ENCODE data around the gene PCDHB12.
"Not testable (repeated sequence)": the region's sequence is repeated elsewhere in the genome, so short reads cannot be mapped to it uniquely, and the experiment has no call there.

The PCDHB12 gene

GRCh38 chr5:141210281-141210680 is 1.8 kb downstream of the PCDHB12 start:
- not testable (repeated sequence) for DNase-seq (ENCODE audit: low read depth in 2 of 2)

- not testable (repeated sequence) for DNase-seq (ENCODE audit: low read depth in 2 of 2)
Observed at GRCh38 chr5:141210849-141211248, 2.3 kb downstream of the PCDHB12 start.

- DNase-seq (ENCODE audit: low read depth in 2 of 2): not testable (repeated sequence)
Observed at GRCh38 chr5:141213656-141214339, 5.3 kb downstream of the PCDHB12 start, which contains the start of gene PCDHB13. TSS of gene PCDHB13 (plus strand) at chr5:141213919. CDS start at chr5:141214124, 205 bp downstream.

GRCh38 chr5:141214583-141214982 is 6.1 kb downstream of the PCDHB12 start:
- DNase-seq (ENCODE audit: low read depth in 2 of 2): not testable (repeated sequence)

GRCh38 chr5:141215504-141215903 is 7.0 kb downstream of the PCDHB12 start:
- not testable (repeated sequence) for DNase-seq (ENCODE audit: low read depth in 2 of 2)

GRCh38 chr5:141216035-141216434 is 7.5 kb downstream of the PCDHB12 start:
- DNase-seq (ENCODE audit: low read depth in 2 of 2): not testable (repeated sequence)

- DNase-seq (ENCODE audit: low read depth in 2 of 2): no peak
Observed at GRCh38 chr5:141223112-141223783, 14.7 kb downstream of the PCDHB12 start, which contains the start of gene PCDHB14. TSS of gene PCDHB14 (plus strand) at chr5:141223343. CDS start at chr5:141223506, 163 bp downstream.

- not testable (repeated sequence) for DNase-seq (ENCODE audit: low read depth in 2 of 2)
Observed at GRCh38 chr5:141224844-141225243, 16.3 kb downstream of the PCDHB12 start.

- DNase-seq (ENCODE audit: low read depth in 2 of 2): not testable (repeated sequence)
Observed at GRCh38 chr5:141225421-141225820, 16.9 kb downstream of the PCDHB12 start.

GRCh38 chr5:141234109-141234667 is 25.7 kb downstream of the PCDHB12 start:
- DNase-seq (ENCODE audit: low read depth in 2 of 2): no peak

GRCh38 chr5:141235922-141236321 is 27.4 kb downstream of the PCDHB12 start:
- DNase-seq (ENCODE audit: low read depth in 2 of 2): not testable (repeated sequence)

- DNase-seq (ENCODE audit: low read depth in 2 of 2): no peak
Observed at GRCh38 chr5:141236516-141237313, 28.2 kb downstream of the PCDHB12 start.

GRCh38 chr5:141241496-141241895 is 33.0 kb downstream of the PCDHB12 start:
- DNase-seq (ENCODE audit: low read depth in 2 of 2): no peak

- DNase-seq (ENCODE audit: low read depth in 2 of 2): no peak
Observed at GRCh38 chr5:141245250-141245717, 36.8 kb downstream of the PCDHB12 start, which contains the start of gene PCDHB15. TSS of gene PCDHB15 (plus strand) at chr5:141245395. CDS start at chr5:141245579, 184 bp downstream.

- DNase-seq (ENCODE audit: low read depth in 2 of 2): not testable (repeated sequence)
Observed at GRCh38 chr5:141246971-141247370, 38.5 kb downstream of the PCDHB12 start.

- DNase-seq (ENCODE audit: low read depth in 2 of 2): not testable (repeated sequence)
Observed at GRCh38 chr5:141247434-141247833, 38.9 kb downstream of the PCDHB12 start.

GRCh38 chr5:141250576-141250975 is 42.1 kb downstream of the PCDHB12 start:
- no peak for DNase-seq (ENCODE audit: low read depth in 2 of 2)

GRCh38 chr5:141258464-141258863 is 49.9 kb downstream of the PCDHB12 start:
- no peak for DNase-seq (ENCODE audit: low read depth in 2 of 2)

- no peak for DNase-seq (ENCODE audit: low read depth in 2 of 2)
Observed at GRCh38 chr5:141258948-141259347, 50.4 kb downstream of the PCDHB12 start.

GRCh38 chr5:141260458-141261237 is 52.1 kb downstream of the PCDHB12 start:
- DNase-seq (ENCODE audit: low read depth in 2 of 2): no peak

- no peak for DNase-seq (ENCODE audit: low read depth in 2 of 2)
Observed at GRCh38 chr5:141261238-141261546, 52.7 kb downstream of the PCDHB12 start.

All from stimulated activated CD8-positive, alpha-beta memory T cell treated with anti-CD3 and anti-CD28 coated beads, Interleukin-2, amount 100 ng/mL, for 1 hour (primary cell).